GM23338 (cell line): Measurements from ENCODE around the gene MAP2K7. TPM values are rescaled to one million over a fixed set of nuclear protein-coding genes. Genes with fewer than 3 reads are reported as not detected.

Experiments used
- ATAC-seq: fragments of 200-7000 bp; cut with Tn5 transposase; 3 replicates; pipeline ENCODE4 v1.9.1; 2020
- DNase-seq: peaks from one replicate; pipeline ENCODE4 v3.0.0-alpha.2; 2015; ENCODE audit warnings: low spot score
- H2AFZ ChIP-seq: fragments of 200-600 bp; sonication (generic); 2 replicates; pipeline ENCODE4 v1.8.0; 2016; ENCODE audit warnings: antibody characterized with exemption, mild to moderate bottlenecking, moderate library complexity
- H3F3A ChIP-seq: fragments of 200-600 bp; sonication (generic); replicated peaks from 2 replicates; pipeline ENCODE4 v1.8.0; 2017; ENCODE audit warnings: antibody characterized with exemption, mixed run types, low read depth
- H3K27ac ChIP-seq: fragments of 200-600 bp; sonication (generic); 2 replicates; pipeline ENCODE4 v1.6.1; 2016; ENCODE audit warnings: low read depth
- H3K27me3 ChIP-seq: fragments of 200-600 bp; sonication (generic); 2 replicates; pipeline ENCODE4 v1.8.0; 2016; ENCODE audit warnings: mild to moderate bottlenecking, mixed run types, moderate library complexity; ENCODE audit not compliant: insufficient read depth
- H3K36me3 ChIP-seq: fragments of 200-600 bp; sonication (generic); 2 replicates; pipeline ENCODE4 v1.8.0; 2016; ENCODE audit warnings: mild to moderate bottlenecking; ENCODE audit not compliant: insufficient read depth
- H3K4me1 ChIP-seq: fragments of 200-600 bp; sonication (generic); 2 replicates; pipeline ENCODE4 v1.8.0; 2016; ENCODE audit warnings: mild to moderate bottlenecking, moderate library complexity; ENCODE audit not compliant: insufficient read depth
- H3K4me2 ChIP-seq: fragments of 200-600 bp; sonication (generic); 2 replicates; pipeline ENCODE4 v1.7.1; 2017; ENCODE audit warnings: mixed run types
- H3K4me3 ChIP-seq: fragments of 200-600 bp; sonication (generic); 2 replicates; pipeline ENCODE4 v1.6.1; 2016; ENCODE audit warnings: mixed run types
- H3K79me2 ChIP-seq: fragments of 200-600 bp; sonication (generic); replicated peaks from 2 replicates; pipeline ENCODE4 v1.8.0; 2017; ENCODE audit warnings: mild to moderate bottlenecking; ENCODE audit not compliant: insufficient read depth
- H3K9me2 ChIP-seq: fragments of 200-600 bp; sonication (generic); 2 replicates; pipeline ENCODE4 v1.8.0; 2017; ENCODE audit not compliant: insufficient read depth
- H4K20me1 ChIP-seq: fragments of 200-600 bp; sonication (generic); replicated peaks from 2 replicates; pipeline ENCODE4 v1.8.0; 2017; ENCODE audit warnings: mild to moderate bottlenecking; ENCODE audit not compliant: insufficient read depth
- H3K27ac Mint-ChIP-seq: 2 replicates; pipeline ENCODE4 v1.8.0; 2020; ENCODE audit warnings: inconsistent platforms, mild to moderate bottlenecking, moderate library complexity, mixed read lengths
- H3K27me3 Mint-ChIP-seq: 3 replicates; pipeline ENCODE4 v1.8.0; 2022; ENCODE audit warnings: low read depth, mild to moderate bottlenecking, moderate library complexity, mixed read lengths, inconsistent platforms; ENCODE audit not compliant: insufficient read depth, poor library complexity
- H3K36me3 Mint-ChIP-seq: 3 replicates; pipeline ENCODE4 v1.8.0; 2021; ENCODE audit warnings: low read depth, mild to moderate bottlenecking, inconsistent platforms, moderate library complexity, mixed read lengths
- H3K4me1 Mint-ChIP-seq: 3 replicates; pipeline ENCODE4 v1.8.0; 2020; ENCODE audit warnings: mild to moderate bottlenecking, inconsistent platforms, mixed read lengths
- H3K4me3 Mint-ChIP-seq: 3 replicates; pipeline ENCODE4 v1.8.0; 2021; ENCODE audit warnings: moderate library complexity, mild to moderate bottlenecking, inconsistent platforms, mixed read lengths
- H3K9me3 Mint-ChIP-seq: 3 replicates; pipeline ENCODE4 v1.8.0; 2020; ENCODE audit warnings: moderate library complexity, mild to moderate bottlenecking, inconsistent platforms, mixed read lengths
- CREB1 ChIP-seq: fragments of 250-450 bp; sonication (Bioruptor Pico); IDR thresholded peaks from 2 replicates; pipeline ENCODE4 v1.5.0; 2020; ENCODE audit warnings: low read depth, mild to moderate bottlenecking, moderate library complexity
- CTCF ChIP-seq, 2 experiments: fragments of 200-600 bp in 1 of 2; sonication (generic) in 1 of 2; conservative IDR thresholded peaks; 2 replicates each; pipeline versions ENCODE4 v1.5.1 to v1.6.1; 2016 to 2017; ENCODE audit warnings: antibody characterized with exemption in 2 of 2, low read depth in 2 of 2, mild to moderate bottlenecking in 2 of 2, moderate library complexity in 1 of 2
- EZH2 ChIP-seq: fragments of 200-600 bp; sonication (generic); IDR thresholded peaks from one replicate; pipeline ENCODE4 v1.8.0; 2017; ENCODE audit warnings: antibody characterized with exemption, mild to moderate bottlenecking, low read depth; ENCODE audit not compliant: unreplicated experiment
- EZH2phosphoT487 ChIP-seq: fragments of 200-600 bp; sonication (generic); IDR thresholded peaks from one replicate; pipeline ENCODE4 v1.8.1; 2018; ENCODE audit warnings: antibody characterized with exemption; ENCODE audit not compliant: unreplicated experiment
- JUNB ChIP-seq: IDR thresholded peaks from one replicate; pipeline ENCODE4 v1.6.1; 2016; ENCODE audit warnings: antibody characterized with exemption; ENCODE audit not compliant: unreplicated experiment
- NANOG ChIP-seq: IDR thresholded peaks from 2 replicates; pipeline ENCODE4 v1.6.1; 2016; ENCODE audit warnings: antibody characterized with exemption, borderline replicate concordance
- POLR2AphosphoS5 ChIP-seq: IDR thresholded peaks from 2 replicates; pipeline ENCODE4 v1.6.1; 2016; ENCODE audit warnings: antibody characterized with exemption, low read depth
- STAT1 ChIP-seq: IDR thresholded peaks from one replicate; pipeline ENCODE4 v1.6.1; 2016; ENCODE audit warnings: antibody characterized with exemption; ENCODE audit not compliant: unreplicated experiment
- ZNF114 ChIP-seq: fragments of 250-450 bp; sonication (Bioruptor Pico); IDR thresholded peaks from 2 replicates; pipeline ENCODE4 v1.5.0; 2020; ENCODE audit warnings: mild to moderate bottlenecking, moderate library complexity
- ZNF331 ChIP-seq: fragments of 250-450 bp; sonication (Bioruptor Pico); IDR thresholded peaks from 2 replicates; pipeline ENCODE4 v1.5.0; 2020; ENCODE audit warnings: low read depth, mild to moderate bottlenecking, moderate library complexity
- long read RNA-seq: library from polyadenylated mRNA; unstranded; transcript quantifications from one replicate; pipeline ENCODE4 v2.0.0, GENCODE V29; 2020; ENCODE audit not compliant: unreplicated experiment
- polyA plus RNA-seq: library from polyadenylated mRNA; unstranded; fragments of >200 nt; fragmentation: Nextera tagmentation; extraction: Ambion mirVana; gene quantifications from 2 replicates; pipeline ENCODE4 v1.2.1, GENCODE V29; 2016
- total RNA-seq: library from RNA; depleted of rRNA; stranded (reverse); fragments of >200 nt; shearing (Covaris generic); gene quantifications from 2 replicates; pipeline ENCODE4 v1.2.3, GENCODE V29; 2014; rRNA removed
- TF ChIP-seq, protein P1 (sequence below): IDR thresholded peaks from 2 replicates; pipeline ENCODE4 v1.6.1; 2016; ENCODE audit warnings: antibody characterized with exemption
- TF ChIP-seq, protein P2 (sequence below): IDR thresholded peaks from one replicate; pipeline ENCODE4 v1.6.1; 2018; ENCODE audit warnings: antibody characterized with exemption; ENCODE audit not compliant: unreplicated experiment

The MAP2K7 gene
- total RNA-seq = 22.6 and 23.2 TPM in 2 replicates
- polyA plus RNA-seq = 11.3 and 12.2 TPM in 2 replicates
- long read RNA-seq, partial matches to known transcripts = 2 of 9 reads
- long read RNA-seq, other reads (novel, unspliced or antisense) = 7 of 9 reads

DNA sequence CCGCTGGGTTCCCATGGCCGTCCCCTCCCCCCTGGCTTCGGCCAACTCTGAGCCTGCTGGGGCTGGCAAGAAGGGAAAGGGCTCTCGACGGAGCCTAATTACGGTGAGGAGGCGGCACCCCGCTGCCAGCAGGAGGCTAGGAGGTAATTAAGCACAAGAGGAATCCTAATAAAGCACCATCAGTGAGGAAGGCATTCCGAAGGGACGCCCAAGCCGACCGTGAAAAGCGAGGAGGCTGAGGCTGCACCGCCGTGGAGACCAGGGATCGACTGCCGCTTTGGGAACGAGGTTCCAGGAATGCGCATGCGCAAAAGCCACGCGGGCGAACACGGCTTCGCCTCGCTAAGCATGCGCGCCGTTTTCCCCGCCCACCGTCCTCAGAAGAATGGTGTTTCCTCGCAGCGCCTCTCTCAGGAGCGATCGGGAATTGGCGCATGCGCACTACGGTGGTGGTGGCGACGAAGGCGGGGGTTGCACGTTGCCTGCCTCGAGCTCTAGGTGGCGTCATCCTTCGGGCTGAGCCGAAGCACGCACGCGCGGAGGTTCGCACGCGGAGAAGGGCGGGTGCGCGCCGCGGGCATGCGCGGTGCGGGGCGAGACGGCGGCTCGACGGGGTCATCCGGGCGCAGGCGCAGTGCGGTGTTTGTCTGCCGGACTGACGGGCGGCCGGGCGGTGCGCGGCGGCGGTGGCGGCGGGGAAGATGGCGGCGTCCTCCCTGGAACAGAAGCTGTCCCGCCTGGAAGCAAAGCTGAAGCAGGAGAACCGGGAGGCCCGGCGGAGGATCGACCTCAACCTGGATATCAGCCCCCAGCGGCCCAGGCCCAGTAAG lies at the start of gene MAP2K7:
Gene MAP2K7, plus strand, starts transcription at position 634 of the 830 bp plus-strand sequence. Its CDS starts 68 bp downstream, at position 702.
- H3K4me1 Mint-ChIP-seq = peaks cover 19% of the 10 kb centered on the region
- peak within 1 kb of the TSS; percentile 91 for H3K4me3 Mint-ChIP-seq
- Histone ChIP-seq H3K4me2 (peak within 1 kb of the TSS; percentile 89), H2AFZ (peak within 1 kb of the TSS; percentile 95; the same call in 1 of the 2 replicates), H3K9me2 (no peaks in the 10 kb centered on the region), H3K27ac (peak within 1 kb of the TSS; percentile 94), H3K36me3 (no peaks in the 10 kb centered on the region; the same call in 1 of the 2 replicates), H3F3A (peaks cover 8% of the 10 kb centered on the region; the same call in 1 of the 2 replicates), H3K27me3 (no peaks in the 10 kb centered on the region), H3K79me2 (peaks cover 32% of the 10 kb centered on the region), H3K4me1 (peaks cover 11% of the 10 kb centered on the region), H3K4me3 (peak within 1 kb of the TSS; percentile 91), H4K20me1 (no peaks in the 10 kb centered on the region; the same call in 1 of the 2 replicates)
- peak; percentile 100 for DNase-seq
- peak within 1 kb of the TSS; percentile 97 for H3K27ac Mint-ChIP-seq
- peak; percentile 75 for ATAC-seq
- H3K27me3 Mint-ChIP-seq = peaks cover 29% of the 10 kb centered on the region
- H3K36me3 Mint-ChIP-seq = peaks cover 17% of the 10 kb centered on the region; the same call in 2 of the 3 replicates
- peaks cover 6% of the 10 kb centered on the region; the same call in 1 of the 3 replicates for H3K9me3 Mint-ChIP-seq
- TF ChIP-seq ZNF114 = no peak
- no peak for TF ChIP-seq EZH2phosphoT487
- TF ChIP-seq CREB1 (CRISPR knock-in tag) = peak; percentile 63; the same call in 1 of the 2 replicates
- no peak for TF ChIP-seq EZH2
- TF ChIP-seq, protein P1, sequence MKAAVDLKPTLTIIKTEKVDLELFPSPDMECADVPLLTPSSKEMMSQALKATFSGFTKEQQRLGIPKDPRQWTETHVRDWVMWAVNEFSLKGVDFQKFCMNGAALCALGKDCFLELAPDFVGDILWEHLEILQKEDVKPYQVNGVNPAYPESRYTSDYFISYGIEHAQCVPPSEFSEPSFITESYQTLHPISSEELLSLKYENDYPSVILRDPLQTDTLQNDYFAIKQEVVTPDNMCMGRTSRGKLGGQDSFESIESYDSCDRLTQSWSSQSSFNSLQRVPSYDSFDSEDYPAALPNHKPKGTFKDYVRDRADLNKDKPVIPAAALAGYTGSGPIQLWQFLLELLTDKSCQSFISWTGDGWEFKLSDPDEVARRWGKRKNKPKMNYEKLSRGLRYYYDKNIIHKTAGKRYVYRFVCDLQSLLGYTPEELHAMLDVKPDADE = 0 out of 2 replicates have a peak, but pooled peaks have one; percentile 10
- no peak for TF ChIP-seq STAT1
- TF ChIP-seq ZNF331 (CRISPR knock-in tag) = no peak
- TF ChIP-seq JUNB = no peak
- peak; percentile 99 for TF ChIP-seq POLR2AphosphoS5
- TF ChIP-seq CTCF (conservative IDR thresholded peaks at IDR 0.05; ENCODE audit: low read depth in 2 of 2) = peak; percentile 51 to 91
- no peak for TF ChIP-seq NANOG
- TF ChIP-seq, protein P2, sequence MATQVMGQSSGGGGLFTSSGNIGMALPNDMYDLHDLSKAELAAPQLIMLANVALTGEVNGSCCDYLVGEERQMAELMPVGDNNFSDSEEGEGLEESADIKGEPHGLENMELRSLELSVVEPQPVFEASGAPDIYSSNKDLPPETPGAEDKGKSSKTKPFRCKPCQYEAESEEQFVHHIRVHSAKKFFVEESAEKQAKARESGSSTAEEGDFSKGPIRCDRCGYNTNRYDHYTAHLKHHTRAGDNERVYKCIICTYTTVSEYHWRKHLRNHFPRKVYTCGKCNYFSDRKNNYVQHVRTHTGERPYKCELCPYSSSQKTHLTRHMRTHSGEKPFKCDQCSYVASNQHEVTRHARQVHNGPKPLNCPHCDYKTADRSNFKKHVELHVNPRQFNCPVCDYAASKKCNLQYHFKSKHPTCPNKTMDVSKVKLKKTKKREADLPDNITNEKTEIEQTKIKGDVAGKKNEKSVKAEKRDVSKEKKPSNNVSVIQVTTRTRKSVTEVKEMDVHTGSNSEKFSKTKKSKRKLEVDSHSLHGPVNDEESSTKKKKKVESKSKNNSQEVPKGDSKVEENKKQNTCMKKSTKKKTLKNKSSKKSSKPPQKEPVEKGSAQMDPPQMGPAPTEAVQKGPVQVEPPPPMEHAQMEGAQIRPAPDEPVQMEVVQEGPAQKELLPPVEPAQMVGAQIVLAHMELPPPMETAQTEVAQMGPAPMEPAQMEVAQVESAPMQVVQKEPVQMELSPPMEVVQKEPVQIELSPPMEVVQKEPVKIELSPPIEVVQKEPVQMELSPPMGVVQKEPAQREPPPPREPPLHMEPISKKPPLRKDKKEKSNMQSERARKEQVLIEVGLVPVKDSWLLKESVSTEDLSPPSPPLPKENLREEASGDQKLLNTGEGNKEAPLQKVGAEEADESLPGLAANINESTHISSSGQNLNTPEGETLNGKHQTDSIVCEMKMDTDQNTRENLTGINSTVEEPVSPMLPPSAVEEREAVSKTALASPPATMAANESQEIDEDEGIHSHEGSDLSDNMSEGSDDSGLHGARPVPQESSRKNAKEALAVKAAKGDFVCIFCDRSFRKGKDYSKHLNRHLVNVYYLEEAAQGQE = no peak
